ENCODE results near the gene LIN54. TPM values are rescaled to one million over a fixed set of nuclear protein-coding genes. Genes with fewer than 3 reads are reported as not detected.
"Not testable (repeated sequence)": the region's sequence is repeated elsewhere in the genome, so short reads cannot be mapped to it uniquely, and the experiment has no call there.

Gene LIN54
- total RNA-seq, 2 donors from 2014 or later, result 9.7 to 13.9 TPM

DNA sequence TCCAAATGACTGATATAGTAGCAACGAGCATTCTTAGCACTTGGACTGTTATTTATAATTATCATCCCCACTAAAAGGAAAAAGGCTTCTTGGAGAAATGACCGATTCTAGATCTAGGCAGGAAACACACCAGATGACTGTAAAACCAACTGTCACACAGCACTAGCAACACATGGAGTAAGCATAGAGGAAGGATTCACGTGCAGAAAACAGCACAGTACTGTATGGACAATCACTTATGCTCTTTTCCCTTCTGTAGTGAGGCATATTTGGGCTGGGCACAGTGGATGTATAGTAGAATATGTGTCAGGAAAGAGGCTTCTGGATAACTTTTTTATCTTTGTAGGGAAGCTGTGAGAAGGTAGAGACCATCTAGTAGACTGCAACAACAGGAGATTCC lies 18.4 kb upstream of the LIN54 start:
- no peaks in the 10 kb centered on the region for H3K27me3 ChIP-seq (replicated peaks; ENCODE audit: insufficient read depth)
- no peaks in the 10 kb centered on the region for H3K4me1 ChIP-seq (replicated peaks)
- no peak overlapping the region for H3K4me3 ChIP-seq
- DNase-seq (ENCODE audit: low spot score), result no peak
- H3K27ac ChIP-seq, result no peak overlapping the region
- 57% methylated on average over 3 of the region's 3 CpGs for WGBS
- H3K36me3 ChIP-seq, result no peaks in the 10 kb centered on the region
- TF ChIP-seq POLR2A (IDR thresholded peaks at IDR 0.05) (no peak), POLR2AphosphoS5 (IDR thresholded peaks at IDR 0.05) (no peak)
- TF ChIP-seq, protein P1, sequence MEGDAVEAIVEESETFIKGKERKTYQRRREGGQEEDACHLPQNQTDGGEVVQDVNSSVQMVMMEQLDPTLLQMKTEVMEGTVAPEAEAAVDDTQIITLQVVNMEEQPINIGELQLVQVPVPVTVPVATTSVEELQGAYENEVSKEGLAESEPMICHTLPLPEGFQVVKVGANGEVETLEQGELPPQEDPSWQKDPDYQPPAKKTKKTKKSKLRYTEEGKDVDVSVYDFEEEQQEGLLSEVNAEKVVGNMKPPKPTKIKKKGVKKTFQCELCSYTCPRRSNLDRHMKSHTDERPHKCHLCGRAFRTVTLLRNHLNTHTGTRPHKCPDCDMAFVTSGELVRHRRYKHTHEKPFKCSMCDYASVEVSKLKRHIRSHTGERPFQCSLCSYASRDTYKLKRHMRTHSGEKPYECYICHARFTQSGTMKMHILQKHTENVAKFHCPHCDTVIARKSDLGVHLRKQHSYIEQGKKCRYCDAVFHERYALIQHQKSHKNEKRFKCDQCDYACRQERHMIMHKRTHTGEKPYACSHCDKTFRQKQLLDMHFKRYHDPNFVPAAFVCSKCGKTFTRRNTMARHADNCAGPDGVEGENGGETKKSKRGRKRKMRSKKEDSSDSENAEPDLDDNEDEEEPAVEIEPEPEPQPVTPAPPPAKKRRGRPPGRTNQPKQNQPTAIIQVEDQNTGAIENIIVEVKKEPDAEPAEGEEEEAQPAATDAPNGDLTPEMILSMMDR (IDR thresholded peaks at IDR 0.05), result no peak
- intact Hi-C loops (cut with DNase I), result no loop called here
- no peaks in the 10 kb centered on the region for H3K9me3 ChIP-seq

DNA sequence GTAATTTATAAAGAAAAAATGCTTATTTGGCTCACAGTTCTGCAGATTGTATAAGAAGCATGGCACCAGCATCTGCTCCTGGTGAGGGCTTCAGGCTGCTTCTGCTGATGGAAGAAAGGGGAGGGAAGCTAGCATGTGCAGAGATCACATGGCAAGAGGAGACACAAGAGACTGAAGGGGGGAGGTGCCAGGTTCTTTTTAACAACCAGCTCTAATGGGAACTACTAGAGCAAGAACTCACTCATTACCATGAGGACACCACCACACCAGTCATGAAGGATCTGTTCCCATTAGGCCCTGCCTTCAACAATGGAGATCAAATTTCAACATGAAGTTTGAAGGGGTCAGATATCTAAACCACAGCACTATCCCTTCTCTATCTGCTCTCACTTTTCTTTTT lies 14.9 kb upstream of the LIN54 start:
- no peak for DNase-seq (ENCODE audit: low spot score)
- no peak for TF ChIP-seq POLR2A (IDR thresholded peaks at IDR 0.05)
- H3K4me1 ChIP-seq (replicated peaks), result no peaks in the 10 kb centered on the region
- no peak overlapping the region for H3K27ac ChIP-seq
- H3K27me3 ChIP-seq (replicated peaks; ENCODE audit: insufficient read depth), result no peaks in the 10 kb centered on the region
- no peaks in the 10 kb centered on the region for H3K36me3 ChIP-seq
- no peaks in the 10 kb centered on the region for H3K9me3 ChIP-seq
- intact Hi-C loops (cut with DNase I), result no loop called here
- H3K4me3 ChIP-seq, result no peak overlapping the region

DNA sequence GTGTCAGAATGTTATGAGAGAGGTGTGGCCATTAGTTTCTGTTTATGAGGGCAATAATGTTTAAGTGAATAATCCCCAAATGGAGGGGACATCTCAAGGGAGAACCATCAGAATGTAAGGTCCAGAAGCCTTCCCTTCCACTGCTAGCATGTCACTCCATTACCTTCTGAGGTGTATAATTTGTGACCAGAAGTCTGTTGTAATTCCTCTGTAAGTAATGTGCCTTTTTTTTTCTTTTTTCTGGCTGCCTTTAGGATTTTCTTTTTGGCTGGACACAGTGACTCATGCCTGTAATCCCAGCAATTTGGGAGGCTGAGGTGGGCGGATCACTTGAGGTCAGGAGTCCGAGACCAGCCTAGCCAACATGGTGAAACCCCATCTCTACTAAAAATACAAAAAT lies 13.6 kb upstream of the LIN54 start:
- WGBS, result 91% methylated on average over 2 of the region's 2 CpGs
- no peak overlapping the region for H3K4me3 ChIP-seq
- H3K9me3 ChIP-seq, result no peaks in the 10 kb centered on the region
- DNase-seq (ENCODE audit: low spot score), result no peak
- intact Hi-C loops (cut with DNase I), result no loop called here
- H3K27ac ChIP-seq, result no peak overlapping the region
- H3K36me3 ChIP-seq, result no peaks in the 10 kb centered on the region
- TF ChIP-seq POLR2AphosphoS5 (IDR thresholded peaks at IDR 0.05) (no peak), POLR2A (IDR thresholded peaks at IDR 0.05) (no peak)
- TF ChIP-seq, protein P1 (IDR thresholded peaks at IDR 0.05), result no peak
- no peaks in the 10 kb centered on the region for H3K27me3 ChIP-seq (replicated peaks; ENCODE audit: insufficient read depth)
- H3K4me1 ChIP-seq (replicated peaks), result no peaks in the 10 kb centered on the region

DNA sequence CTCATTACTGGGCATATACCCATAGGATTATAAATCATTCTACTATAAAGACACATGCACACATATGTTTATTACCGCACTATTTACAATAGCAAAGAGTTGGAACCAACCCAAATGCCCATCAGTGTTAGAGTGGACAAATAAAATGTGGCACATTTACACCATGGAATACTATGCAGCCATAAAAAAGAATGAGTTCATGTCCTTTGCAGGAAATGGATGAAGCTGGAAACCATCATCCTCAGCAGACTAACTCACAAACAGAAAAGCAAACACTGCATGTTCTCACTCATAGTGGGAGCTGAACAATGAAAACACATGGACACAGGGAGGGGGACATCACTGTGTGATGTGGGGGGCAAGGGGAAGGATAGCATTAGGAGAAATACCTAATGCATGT lies 13.0 kb upstream of the LIN54 start:
- intact Hi-C loops (cut with DNase I); H3K27me3 ChIP-seq (replicated peaks; ENCODE audit: insufficient read depth); H3K4me1 ChIP-seq (replicated peaks); H3K9me3 ChIP-seq; H3K4me3 ChIP-seq; DNase-seq (ENCODE audit: low spot score); H3K27ac ChIP-seq; H3K36me3 ChIP-seq: not testable (repeated sequence)
- 93% methylated on average over 1 of the region's 1 CpG for WGBS

DNA sequence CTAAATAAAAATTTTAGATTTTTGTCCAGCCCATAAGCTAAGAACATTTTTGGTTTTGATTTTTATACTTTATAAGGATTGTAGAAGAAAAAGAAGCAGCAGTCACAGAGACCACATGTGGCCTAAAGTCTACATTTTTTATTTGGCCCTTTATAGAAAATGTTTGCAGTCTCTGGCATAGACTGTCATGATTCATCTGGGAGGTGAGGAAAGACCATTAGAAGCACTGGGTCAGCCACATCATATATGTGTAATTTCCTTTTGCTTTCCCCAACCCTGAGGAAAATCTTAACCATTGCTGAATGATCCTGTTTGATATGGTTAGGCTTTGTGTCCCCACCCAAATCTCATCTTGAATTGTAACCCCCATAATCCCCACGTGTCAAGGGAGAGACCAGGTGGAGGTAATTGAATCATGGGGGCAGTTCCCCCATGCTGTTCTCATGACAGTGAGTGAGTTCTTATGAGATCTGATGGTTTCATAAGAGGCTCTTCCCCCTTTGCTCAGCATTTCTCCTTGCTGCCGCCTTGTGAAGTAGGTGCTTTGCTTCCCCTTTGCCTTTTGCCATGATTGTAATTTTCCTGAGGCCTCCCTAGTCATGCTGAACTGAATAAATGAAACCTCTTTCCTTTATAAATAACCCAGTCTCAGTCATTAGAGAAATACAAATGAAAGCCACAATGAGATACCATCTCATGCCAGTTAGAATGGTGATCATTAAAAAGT lies 12.3 kb upstream of the LIN54 start:
- TF ChIP-seq POLR2AphosphoS5 (IDR thresholded peaks at IDR 0.05), result no peak
- TF ChIP-seq, protein P1 (IDR thresholded peaks at IDR 0.05), result no peak
- no peak for TF ChIP-seq POLR2A (IDR thresholded peaks at IDR 0.05)
- Histone ChIP-seq H3K36me3 (no peaks in the 10 kb centered on the region), H3K4me1 (replicated peaks) (no peaks in the 10 kb centered on the region), H3K27ac (no peak overlapping the region), H3K4me3 (no peak overlapping the region), H3K27me3 (replicated peaks; ENCODE audit: insufficient read depth) (no peaks in the 10 kb centered on the region), H3K9me3 (no peaks in the 10 kb centered on the region)
- intact Hi-C loops (cut with DNase I), result no loop called here
- DNase-seq (ENCODE audit: low spot score), result no peak
- WGBS, result 82% methylated on average over 2 of the region's 2 CpGs

DNA sequence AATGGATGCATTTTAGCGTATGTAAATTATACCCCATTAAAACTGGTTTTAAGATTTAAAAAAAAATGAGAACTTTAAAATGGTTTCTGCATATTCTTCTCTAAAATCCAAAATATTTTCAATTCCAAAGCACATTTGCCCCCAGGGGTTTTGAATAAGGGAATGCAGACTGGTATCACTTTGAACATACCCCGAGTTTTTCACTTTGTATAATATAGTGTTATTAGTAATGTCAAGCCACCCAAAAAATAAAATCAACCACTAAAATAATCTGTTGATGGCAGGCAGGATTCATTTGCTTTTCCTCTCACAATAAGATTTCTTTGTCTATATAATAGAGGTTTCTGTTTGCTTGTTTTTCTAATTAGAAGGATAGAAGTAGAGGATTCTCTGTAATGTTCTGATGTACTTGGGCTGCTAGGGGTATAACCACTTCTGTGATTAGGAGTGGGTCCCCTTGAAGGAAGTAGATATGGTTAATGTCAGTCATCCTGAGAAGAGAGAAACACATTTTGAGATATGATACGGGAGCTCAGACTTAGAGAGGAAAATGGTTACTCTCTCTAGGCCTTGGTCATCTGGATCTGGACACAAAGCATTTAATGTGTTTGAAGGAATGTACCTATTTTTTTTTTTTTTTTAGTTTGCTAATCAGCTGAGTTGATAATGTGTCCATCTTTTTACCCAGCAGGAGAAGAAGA lies 9.3 kb upstream of the LIN54 start:
- no peaks in the 10 kb centered on the region for H3K4me1 ChIP-seq (replicated peaks)
- H3K36me3 ChIP-seq, result no peaks in the 10 kb centered on the region
- intact Hi-C loops (cut with DNase I), result no loop called here
- no peak overlapping the region for H3K27ac ChIP-seq
- no peak for DNase-seq (ENCODE audit: low spot score)
- no peaks in the 10 kb centered on the region for H3K9me3 ChIP-seq
- TF ChIP-seq, protein P1 (IDR thresholded peaks at IDR 0.05), result no peak
- no peak for TF ChIP-seq POLR2A (IDR thresholded peaks at IDR 0.05)
- TF ChIP-seq POLR2AphosphoS5 (IDR thresholded peaks at IDR 0.05), result no peak
- WGBS, result 82% methylated on average over 3 of the region's 3 CpGs
- no peaks in the 10 kb centered on the region for H3K27me3 ChIP-seq (replicated peaks; ENCODE audit: insufficient read depth)
- no peak overlapping the region for H3K4me3 ChIP-seq
